NCI-H1048 (cell line): ENCODE measurements around the gene CTNNA2.

Experiments
- DNase-seq: peaks from one replicate; lab custom pipeline; 2025; lab: John Stamatoyannopoulos, UW

The CTNNA2 gene

DNA sequence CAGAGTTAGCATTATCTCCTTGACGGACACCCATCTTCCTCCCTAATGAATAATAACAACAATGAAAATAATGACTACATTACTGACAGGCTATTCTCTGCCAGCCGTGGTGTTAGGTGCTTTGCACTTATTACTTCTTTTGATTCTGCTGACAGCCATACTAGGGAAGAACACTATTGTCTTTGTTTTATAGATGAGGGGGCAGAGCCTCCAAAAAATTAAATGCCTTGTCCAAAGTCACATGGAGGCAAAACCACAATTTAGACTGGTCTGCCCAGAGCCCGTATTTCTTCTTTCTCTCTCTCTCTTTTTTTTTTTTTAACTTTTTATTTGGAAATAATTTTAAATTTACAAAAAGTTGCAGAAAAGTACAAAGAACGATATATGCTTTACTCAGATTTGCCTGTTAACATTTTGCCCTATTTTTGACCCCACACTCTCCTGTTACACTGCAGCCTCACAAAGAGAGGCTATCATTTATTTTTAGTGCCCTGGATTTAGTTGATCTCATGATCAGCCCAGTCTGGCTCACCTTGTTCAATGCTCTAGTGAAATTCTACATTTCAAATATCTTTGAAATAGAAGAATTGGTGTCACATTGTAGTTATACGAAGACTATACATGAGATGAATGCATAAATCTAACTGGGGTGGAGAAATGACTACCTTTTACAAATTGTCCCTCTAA is 422.3 kb downstream of the CTNNA2 start:
- DNase-seq, result no peak

DNA sequence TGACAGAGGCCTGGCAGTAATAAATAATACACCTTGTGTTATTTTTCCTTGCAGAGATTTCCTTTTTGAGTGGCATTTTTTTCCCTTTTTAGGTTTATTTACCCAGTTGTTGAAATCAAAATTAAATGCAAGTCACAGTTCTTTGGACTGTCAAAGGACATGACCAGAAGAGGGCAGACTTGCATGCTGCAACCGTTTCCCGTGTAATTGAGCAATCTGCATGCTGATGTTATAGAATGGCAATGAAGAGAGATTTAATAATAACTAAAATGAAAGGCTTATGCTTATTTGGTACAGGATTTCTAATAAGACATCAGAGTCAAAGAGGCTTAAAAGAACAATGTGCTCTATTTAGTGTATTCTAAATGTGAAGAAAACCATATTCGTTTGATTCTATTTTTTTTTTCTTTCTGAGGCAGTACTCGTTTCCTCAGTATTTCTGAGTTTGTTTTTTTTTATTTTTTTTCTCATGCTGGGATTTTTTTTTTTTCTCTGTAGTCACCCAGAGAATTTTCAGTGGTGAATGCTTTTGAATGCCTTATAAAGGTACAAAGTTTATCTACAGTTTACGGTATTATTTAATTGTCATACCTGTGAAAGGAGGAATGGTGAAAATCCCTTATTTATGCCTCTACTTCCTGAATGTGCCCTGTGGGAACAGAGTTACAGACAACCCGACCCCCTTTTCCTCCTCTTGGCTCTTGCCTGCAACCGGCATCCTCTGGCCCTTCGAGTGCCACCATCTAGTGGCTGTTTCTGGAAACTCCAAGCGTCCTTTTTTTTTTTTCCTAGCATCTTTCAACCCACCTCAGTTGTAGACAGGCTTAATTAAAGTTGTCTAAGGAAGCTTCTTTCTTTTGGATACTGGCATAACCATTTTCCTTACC is 423.2 kb downstream of the CTNNA2 start:
- DNase-seq, result no peak

DNA sequence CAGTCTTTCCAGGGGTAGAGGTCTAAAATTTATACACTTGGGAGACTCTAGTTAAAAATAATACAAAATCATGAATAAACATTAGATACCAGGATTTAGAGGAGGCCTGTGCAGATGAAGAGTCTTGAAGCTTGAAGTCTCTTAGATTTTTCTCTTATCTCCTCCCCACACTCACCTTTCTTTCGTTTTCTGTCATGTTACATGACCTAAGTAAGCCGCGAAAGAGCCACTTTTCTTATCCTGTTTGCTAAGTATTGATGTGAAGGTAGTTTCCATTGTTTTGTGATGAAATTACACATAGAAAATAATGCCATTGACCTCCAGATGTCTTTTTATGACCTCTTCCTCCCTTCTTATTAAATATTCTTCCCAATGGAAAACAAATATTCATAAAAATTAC is 423.9 kb downstream of the CTNNA2 start:
- DNase-seq, result no peak

DNA sequence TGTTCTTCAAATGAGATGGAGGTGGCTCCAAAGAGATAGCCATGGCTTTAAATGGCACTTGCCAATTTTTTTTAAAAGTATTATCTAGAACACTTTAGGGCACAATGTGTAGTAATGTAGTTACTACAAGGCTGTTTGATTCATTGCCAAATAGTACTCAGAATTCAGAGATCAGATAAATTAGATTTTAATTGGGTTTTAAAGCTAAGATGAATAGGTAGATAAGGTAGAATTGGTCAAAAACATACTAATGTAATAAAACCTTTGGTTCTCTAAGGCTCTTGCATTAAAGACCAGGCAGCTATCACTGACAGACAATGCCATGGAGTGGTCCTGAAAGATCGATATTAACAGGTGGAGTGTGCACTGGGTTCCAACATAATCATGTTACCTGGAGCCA is 425.8 kb downstream of the CTNNA2 start:
- DNase-seq, result no peak

DNA sequence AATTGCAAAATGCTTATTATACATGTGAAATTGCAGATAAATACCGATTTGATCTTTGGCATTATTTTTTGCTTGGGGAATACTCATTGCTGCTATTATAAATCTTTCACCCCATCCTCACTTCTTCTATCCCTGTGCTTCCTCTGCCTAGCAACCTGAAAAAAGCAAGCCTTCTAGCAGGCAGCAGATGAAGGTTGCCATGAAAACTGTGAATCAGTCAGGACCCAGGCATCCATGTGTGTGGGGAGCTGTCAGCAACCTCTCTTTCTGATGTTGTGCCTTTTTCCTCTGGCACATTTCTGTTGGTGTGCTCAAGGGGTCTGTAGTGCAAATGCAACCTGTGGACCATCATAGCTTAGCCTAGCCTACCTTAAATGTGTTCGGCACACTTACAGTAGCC is 427.5 kb downstream of the CTNNA2 start:
- DNase-seq, result no peak

DNA sequence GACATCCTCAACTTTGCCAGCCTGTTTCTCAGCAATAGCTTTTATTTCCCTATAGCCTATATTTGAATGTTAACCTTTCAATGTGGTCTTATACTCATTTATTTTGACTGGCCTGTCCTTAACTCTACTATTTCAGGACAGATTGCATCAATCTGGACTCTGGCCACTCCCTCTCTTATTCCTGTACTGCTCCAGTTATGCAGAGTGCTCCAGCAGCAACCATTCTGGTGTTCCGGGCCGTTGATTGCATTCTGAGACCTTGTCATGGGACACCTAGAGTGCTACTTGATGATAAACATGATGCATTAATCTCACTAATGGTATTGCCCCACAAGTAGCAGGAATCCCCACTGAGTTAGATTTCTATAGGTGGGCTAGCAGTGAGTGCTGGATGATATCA is 428.3 kb downstream of the CTNNA2 start:
- DNase-seq, result no peak

DNA sequence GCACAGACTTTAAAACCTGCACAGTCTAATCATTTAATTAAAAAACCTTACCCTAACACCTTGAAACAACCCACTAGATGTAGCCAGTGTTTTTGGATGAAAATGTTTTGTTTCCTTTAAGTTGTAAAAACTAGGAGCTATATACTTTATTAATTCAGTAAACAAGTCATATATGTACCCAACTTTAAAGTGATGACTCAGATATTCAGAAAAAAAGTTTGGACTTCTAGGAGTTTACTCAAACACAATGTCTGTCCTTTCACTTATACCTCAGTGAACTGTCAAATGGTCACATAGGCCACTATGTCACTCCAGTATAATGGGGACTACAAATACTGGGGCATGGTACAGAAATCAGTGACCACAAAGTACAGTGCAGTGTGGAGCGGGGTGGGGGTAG is 431.4 kb downstream of the CTNNA2 start:
- no peak for DNase-seq

DNA sequence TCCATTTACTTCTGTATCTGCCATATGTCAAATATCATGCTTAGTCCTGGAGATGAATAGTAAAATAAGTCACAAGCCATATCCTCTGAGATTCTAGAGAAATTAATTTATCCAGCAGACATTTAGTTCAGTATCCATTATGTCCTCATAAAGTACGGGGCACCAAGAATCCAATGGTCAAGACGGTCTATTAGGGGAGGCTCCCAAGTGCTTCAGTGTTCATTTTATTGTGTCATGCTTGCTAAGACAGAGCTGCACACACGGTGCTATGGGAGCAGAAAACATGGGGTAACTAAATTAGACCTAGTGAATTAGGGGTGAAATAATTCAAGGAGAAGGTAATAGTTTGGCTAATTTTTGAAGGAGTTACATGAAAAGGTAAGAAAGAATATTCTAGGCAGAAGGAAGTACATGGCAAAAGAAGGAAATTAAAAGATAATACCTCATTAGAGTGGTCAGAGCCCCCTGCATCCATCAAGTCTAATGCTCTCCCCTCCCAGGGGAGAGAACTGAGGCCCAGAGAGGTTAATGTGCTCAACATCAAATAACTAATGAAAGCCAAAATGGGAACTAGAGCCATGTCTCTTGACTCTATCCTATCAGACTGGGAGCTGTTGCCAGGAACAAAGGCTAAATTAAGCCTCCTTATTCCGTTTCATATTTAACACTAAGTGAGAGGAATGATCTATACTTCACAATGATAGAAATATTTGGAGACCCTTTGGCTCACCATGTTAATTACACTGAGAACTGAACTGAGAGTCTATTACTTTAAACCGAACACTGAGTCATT is 433.0 kb downstream of the CTNNA2 start:
- DNase-seq, result no peak

DNA sequence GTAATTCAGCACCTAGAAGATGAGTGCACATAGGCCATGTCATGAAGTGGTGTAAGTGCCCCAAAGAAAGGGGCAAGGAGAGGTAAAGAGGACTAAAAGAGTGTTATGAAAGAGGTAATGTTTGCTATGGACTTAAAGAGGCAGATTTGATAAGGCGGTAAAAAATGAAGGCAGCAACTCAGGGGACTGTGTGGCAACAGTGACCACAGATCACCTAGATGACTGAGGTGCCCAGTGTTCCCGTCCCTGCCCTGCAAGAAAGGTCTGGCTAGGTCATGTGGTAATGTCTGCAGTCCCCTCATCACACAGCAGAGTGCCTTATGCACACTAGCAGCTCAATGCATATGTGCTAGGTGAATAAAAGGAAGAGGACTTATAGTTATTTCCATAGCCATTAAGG is 434.9 kb downstream of the CTNNA2 start:
- no peak for DNase-seq

DNA sequence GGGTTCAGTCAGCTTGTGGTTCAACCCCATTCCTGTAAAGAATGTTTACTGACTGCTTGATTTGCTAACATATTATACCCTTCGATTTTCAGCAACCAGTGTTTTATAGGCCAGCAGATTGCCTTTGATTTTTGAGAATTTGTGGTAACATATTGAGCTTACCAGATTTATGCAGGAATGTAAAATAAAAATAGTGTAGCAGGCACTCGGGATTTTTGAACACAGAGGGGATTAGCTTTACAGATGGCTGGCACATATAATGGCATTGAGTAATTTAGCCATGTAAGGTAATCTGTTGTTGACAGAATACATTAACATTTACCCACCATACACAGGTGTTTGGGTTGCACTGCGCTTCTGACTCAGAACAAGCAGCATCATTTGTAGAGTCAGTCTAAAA is 437.7 kb downstream of the CTNNA2 start:
- DNase-seq, result no peak

DNA sequence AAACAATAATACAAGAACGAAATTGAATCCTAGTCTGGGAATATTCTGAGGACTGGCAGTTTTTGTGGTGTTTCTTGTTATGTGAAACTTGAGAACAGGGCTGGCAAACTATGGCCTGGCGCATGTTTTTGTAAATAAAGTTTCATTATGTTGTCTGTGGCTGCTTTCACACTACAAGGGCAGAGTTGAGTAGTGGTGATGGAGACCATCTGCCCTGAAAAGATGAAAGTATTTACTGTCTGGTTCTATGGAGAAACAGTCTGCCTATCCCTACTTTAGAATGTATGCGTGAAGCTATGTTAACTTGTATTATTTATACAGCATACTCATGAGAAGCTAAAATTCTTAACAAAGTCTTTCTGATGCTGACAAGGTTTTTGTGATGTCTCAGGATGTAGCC is 439.8 kb downstream of the CTNNA2 start:
- no peak for DNase-seq

DNA sequence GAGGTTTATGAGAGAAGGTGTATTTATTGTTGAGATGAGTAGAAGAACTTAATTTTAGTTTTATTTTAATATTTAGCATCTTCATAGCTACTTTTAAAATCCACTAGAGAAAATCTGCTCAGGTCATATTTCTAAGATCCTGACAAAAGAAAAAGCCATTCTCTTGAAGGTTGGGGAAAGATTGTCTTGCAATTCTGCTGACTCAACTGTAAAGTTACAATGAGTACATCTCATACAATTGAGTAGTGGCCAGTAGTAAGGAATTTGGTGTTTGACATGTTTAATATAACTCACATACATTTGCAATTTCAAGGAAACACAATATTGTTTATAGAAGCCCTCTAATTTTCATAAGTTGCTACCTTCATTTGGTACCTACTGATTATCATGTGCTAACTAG is 447.2 kb downstream of the CTNNA2 start:
- no peak for DNase-seq

DNA sequence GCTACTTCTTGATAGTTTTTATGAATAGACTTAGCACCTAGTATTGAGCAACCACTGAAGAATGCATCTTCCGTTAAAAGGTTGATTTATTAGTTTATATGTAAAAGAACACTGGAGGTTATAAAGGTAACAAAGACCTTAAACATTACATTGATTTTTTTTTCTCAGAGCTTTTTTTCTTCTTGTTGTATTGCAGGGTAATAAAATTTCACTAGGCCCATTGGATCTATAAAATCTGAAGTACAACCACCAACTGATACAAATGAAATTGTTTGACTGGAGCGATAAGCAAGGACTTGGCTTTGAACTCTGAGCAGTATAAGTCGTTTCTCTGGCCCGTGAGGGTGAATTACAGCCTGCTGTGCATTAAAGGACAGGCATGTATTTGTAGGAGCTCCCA is 447.7 kb downstream of the CTNNA2 start:
- no peak for DNase-seq

DNA sequence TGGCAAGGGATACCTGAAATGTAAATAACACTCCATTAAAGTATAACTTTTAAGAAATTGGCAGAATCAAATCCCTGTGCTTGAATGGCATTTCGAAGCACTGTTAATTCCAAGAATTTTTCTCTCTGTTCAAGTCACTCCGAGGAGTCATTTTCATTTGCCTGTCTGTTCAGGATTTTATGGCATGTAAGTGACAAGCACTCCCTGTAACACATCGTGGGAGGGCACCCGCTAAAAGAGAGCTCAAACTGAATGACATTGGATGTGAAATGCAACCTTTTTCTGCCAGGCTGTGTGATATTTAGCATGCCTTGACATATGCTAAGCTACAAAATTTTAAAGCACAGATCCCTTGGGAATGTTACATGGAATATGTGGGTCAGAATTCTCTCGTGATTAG is 452.1 kb downstream of the CTNNA2 start:
- DNase-seq, result no peak

DNA sequence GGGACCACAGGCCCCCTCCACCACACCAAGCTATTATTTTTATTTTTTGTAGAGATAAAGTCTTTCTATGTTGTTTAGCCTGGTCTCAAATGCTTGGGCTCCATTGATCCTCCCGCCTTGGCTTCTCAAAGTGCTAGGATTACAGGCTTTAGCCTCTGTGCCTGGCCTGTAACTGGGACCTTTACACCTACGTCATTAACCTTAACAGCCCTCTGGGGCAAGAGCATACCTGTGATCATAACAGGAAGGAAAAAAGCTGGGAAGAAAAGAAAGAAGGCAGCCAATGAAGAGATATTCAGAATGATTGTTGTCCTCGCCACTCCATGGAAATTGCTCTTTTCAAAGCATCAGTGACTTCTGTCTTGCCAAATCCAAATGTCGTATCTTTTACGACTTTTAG is 453.5 kb downstream of the CTNNA2 start:
- DNase-seq, result no peak

DNA sequence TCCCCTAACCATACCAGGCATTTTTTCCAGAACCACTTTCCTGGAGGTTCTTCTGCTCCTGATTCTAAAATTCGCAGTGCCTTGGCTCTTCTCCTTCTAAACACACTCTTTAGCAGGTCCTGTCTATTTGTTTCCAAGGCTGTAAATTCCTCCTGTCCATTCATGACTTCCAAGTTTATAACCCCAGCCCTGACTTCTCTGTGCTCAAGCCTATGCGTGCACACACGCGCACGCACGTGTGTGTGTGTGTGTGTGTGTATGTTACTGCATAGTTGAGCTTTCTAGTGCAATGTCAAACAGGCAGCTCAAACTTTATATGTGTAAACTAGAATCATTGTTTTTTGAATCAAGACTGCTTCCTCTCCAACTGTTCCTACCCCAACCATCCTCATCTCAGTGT is 454.0 kb downstream of the CTNNA2 start:
- no peak for DNase-seq

DNA sequence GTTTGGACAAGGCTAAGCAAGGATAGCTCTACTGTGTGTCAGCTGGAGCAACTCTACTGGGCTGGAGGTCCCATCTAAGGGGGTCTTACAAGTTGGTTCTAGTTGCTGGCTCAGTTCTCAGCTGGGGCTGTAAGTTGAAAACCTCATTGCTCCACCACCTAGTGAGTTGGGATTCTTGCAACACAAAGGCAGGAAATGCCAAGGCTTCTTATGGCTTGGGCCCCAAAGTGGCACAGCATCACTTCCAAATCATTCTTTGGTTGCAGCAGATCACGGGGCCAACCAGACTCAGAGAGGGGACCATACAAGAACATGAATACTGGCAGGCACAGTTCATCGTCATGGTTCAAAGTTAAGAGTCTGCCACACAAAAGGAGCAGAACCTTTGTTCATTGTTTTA is 459.0 kb downstream of the CTNNA2 start:
- no peak for DNase-seq

DNA sequence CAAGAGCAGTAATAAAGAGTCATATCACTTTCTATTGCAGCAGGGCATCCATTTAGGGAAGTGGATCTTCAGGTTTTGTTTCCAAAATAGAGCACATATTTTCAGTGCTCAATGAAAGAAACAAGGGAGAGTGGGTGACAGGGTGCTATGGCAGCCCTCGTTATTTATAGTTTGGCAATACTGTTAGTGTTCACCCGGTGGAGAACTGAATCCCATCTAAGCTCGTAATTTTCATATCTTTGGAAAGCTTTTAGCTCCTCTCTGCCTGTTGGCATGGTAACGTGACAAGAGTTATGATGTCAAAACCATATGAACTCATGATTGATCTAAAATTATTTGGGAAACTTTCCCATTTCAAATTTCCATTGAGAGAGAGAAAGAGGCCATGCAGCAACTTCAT is 459.8 kb downstream of the CTNNA2 start:
- no peak for DNase-seq

DNA sequence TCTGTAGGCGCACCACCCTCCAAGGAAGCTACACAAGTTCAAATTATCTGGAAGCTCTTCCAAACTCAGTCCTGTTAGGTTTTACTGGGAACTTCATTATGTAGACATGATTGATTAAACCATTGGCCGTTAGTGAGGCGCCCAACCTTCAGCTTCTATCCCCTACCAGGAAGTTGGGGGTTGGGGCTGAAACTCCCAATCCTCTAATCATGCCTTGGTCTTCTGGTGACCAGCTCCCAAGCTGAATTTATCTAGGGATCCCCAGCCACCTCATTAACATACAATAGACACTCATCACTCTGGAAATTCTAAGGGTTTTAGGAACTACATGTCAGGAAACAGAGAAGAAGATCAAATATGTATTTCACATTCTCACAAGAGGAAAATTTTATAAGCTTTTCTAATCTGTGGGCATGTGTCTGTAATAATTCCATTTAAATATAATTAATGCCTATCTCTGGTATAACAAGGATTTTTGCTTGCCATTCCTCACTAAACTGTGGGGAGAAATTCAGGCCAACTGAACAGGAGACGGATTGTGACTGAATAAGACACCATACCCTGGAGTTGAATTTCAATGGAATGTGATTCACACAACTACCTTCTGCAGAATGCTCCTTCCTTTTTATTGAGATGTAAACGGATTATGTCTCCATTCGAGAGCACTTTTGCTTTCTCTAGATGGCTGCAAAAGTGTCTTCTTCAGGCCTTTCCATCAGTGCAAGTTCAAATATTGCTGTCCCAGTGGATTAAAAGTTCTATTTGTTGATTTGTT is 463.1 kb downstream of the CTNNA2 start:
- no peak for DNase-seq

DNA sequence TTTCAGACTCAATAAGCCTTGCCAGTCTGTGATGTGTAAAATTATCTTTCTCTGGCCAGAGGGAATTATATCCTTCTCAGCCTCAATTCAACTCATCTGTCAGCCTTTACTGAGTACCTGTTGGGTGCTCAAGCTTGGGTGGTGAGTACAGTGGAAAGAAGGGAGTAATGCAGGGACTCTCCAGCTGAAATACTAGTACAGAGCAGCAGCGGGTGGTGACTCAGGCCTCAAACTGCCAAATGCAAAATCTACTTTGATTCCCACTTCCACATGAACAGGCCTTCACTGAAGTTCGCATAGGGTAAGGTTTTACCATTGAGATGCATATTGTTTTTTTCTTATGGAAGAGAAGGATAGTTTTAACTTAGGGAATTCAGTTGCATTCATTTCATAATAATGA is 464.9 kb downstream of the CTNNA2 start:
- no peak for DNase-seq

DNA sequence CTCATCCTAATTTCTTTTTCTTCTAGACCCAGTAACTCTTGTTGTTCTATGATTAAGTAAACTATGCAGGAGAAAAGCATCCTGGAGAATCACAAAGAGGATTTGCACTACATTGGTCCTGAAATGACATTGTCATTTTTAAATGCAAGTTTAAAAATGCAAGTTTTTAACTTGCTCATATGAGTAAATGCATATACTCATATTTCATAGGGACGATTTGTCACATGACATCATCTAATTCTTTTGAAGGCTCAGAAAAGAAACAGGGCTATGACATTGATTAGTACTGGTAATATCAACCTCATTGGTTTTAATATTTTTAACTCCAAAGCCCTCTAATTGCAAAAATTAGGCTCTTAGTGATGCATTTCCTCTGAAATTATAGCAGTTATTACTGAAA is 467.3 kb downstream of the CTNNA2 start:
- DNase-seq, result no peak

DNA sequence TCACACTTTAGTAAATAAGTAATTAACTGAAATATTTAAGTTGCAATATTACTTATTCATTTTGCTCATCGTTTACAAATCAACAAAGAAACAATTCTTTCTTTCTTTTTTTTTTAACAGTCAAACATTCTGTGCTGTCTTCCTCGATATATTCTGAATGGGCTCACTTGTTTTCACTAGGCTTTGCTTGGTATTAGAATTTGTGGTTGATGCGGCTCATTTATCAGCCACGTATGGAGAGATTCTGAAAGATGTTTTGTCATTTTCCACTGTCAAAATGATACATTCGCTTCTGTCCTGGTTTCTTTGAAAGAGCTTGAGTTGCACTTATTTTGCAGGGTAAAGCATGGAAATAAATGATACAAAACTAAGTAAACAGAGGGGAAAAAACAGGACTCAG is 468.0 kb downstream of the CTNNA2 start:
- DNase-seq, result no peak
